ENCODE results near the gene CCNG1. TPM values are rescaled to one million over a fixed set of nuclear protein-coding genes. Genes with fewer than 3 reads are reported as not detected.
A peak's percentile ranks its signal among the peaks of the same experiment; 100 is the strongest.

CCNG1 gene
- total and polyA plus RNA-seq, 9 of the 15 experiments (the other 6 are each of a cell fraction or from before 2014, with no cell fraction given) = 121 to 293 (median 245) TPM

GRCh38 chr5:163459819-163460561 lies 22.6 kb downstream of the CCNG1 start, which contains the start of gene NUDCD2 (continued):
- TF ChIP-seq E2F5 (CRISPR knock-in tag; IDR thresholded peaks at IDR 0.05) (peak; percentile 54; the same call in 1 of the 2 replicates), ELK1 (CRISPR knock-in tag; IDR thresholded peaks at IDR 0.05) (no peak), U2AF2 (optimal IDR thresholded peaks at IDR 0.05; ENCODE audit: low read depth, low read length) (no peak), PHF20 (IDR thresholded peaks at IDR 0.05; ENCODE audit: partially characterized antibody) (peak; percentile 39), RBFOX2 (IDR thresholded peaks at IDR 0.05; ENCODE audit: low read depth, low read length) (peak; percentile 96), ZFPM2 (CRISPR knock-in tag; IDR thresholded peaks at IDR 0.05) (0 out of 2 replicates have a peak, but pooled peaks have one; percentile 70), NCOA1 (IDR thresholded peaks at IDR 0.05; ENCODE audit: low read depth) (peak; percentile 38; the same call in 1 of the 2 replicates), EHMT2 (IDR thresholded peaks at IDR 0.05) (no peak), BHLHE40 (IDR thresholded peaks at IDR 0.05; ENCODE audit: low read length) (peak; percentile 37; the same call in 1 of the 2 replicates), TOE1 (IDR thresholded peaks at IDR 0.05; ENCODE audit: borderline replicate concordance) (peak; percentile 71; the same call in 1 of the 2 replicates), TOE1 (CRISPR knock-in tag; IDR thresholded peaks at IDR 0.05; ENCODE audit: borderline replicate concordance, low read depth) (no peak), PHF21A (IDR thresholded peaks at IDR 0.05; ENCODE audit: borderline replicate concordance, low read depth) (no peak), PHF8 (IDR thresholded peaks at IDR 0.05; ENCODE audit: borderline replicate concordance, low read length) (peak; percentile 89; the same call in 1 of the 2 replicates), THRB (CRISPR knock-in tag; conservative IDR thresholded peaks at IDR 0.05) (no peak), PCBP1 (IDR thresholded peaks at IDR 0.05; ENCODE audit: low read depth, low read length, poor library complexity, severe bottlenecking) (peak; percentile 83), RAD21 (CRISPR knock-in tag; conservative IDR thresholded peaks at IDR 0.05 in 1 of 2, IDR thresholded peaks at IDR 0.05 in 1 of 2) (peak in 1 of 2 experiments; percentile 5; a peak in 1 of 4 replicates), ZNF707 (CRISPR knock-in tag; conservative IDR thresholded peaks at IDR 0.05) (0 out of 2 replicates have a peak, but pooled peaks have one; percentile 28), TSC22D4 (tag; IDR thresholded peaks at IDR 0.05) (no peak)
- TF ChIP-seq, protein P1, sequence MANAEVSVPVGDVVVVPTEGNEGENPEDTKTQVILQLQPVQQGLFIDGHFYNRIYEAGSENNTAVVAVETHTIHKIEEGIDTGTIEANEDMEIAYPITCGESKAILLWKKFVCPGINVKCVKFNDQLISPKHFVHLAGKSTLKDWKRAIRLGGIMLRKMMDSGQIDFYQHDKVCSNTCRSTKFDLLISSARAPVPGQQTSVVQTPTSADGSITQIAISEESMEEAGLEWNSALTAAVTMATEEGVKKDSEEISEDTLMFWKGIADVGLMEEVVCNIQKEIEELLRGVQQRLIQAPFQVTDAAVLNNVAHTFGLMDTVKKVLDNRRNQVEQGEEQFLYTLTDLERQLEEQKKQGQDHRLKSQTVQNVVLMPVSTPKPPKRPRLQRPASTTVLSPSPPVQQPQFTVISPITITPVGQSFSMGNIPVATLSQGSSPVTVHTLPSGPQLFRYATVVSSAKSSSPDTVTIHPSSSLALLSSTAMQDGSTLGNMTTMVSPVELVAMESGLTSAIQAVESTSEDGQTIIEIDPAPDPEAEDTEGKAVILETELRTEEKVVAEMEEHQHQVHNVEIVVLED (CRISPR knock-in tag; IDR thresholded peaks at IDR 0.05) = peak; percentile 68; the same call in 1 of the 2 replicates
- TF ChIP-seq, protein P2, sequence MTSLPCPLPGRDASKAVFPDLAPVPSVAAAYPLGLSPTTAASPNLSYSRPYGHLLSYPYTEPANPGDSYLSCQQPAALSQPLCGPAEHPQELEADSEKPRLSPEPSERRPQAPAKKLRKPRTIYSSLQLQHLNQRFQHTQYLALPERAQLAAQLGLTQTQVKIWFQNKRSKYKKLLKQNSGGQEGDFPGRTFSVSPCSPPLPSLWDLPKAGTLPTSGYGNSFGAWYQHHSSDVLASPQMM (CRISPR knock-in tag; IDR thresholded peaks at IDR 0.05) = no peak
